ENCODE measurements around the gene LRRC3. TPM values are rescaled to one million over a fixed set of nuclear protein-coding genes. Genes with fewer than 3 reads are reported as not detected.
"Not testable (repeated sequence)": the region's sequence is repeated elsewhere in the genome, so short reads cannot be mapped to it uniquely, and the experiment has no call there.

Gene LRRC3
- total RNA-seq, 1 donor from 2014 or later, result 9.1 TPM

DNA sequence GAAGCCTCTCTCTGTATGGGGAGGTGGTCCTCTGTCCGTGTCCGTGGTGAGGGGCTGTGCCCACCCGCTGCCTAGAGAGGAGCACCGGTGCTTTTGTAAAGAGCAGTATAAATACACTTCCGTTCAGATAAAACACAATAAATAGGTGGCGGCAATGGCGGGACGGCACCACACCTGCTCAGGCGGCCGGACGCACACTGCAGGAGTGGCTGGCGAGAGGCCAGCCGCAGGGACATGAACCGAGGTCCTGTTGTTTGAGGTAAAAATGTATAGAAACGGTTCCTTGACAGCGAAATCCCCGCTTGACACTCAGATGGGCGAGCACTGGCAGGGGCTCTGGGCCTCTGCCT is 43.9 kb downstream of the LRRC3 start:
- H3K4me3 Mint-ChIP-seq (ENCODE audit: unreplicated experiment), result no peak overlapping the region
- no peaks in the 10 kb centered on the region for H3K9me3 Mint-ChIP-seq (ENCODE audit: unreplicated experiment)
- TF ChIP-seq, protein P1, sequence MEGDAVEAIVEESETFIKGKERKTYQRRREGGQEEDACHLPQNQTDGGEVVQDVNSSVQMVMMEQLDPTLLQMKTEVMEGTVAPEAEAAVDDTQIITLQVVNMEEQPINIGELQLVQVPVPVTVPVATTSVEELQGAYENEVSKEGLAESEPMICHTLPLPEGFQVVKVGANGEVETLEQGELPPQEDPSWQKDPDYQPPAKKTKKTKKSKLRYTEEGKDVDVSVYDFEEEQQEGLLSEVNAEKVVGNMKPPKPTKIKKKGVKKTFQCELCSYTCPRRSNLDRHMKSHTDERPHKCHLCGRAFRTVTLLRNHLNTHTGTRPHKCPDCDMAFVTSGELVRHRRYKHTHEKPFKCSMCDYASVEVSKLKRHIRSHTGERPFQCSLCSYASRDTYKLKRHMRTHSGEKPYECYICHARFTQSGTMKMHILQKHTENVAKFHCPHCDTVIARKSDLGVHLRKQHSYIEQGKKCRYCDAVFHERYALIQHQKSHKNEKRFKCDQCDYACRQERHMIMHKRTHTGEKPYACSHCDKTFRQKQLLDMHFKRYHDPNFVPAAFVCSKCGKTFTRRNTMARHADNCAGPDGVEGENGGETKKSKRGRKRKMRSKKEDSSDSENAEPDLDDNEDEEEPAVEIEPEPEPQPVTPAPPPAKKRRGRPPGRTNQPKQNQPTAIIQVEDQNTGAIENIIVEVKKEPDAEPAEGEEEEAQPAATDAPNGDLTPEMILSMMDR (IDR thresholded peaks at IDR 0.05; ENCODE audit: unreplicated experiment), result no peak
- DNase-seq (ENCODE audit: low spot score), result no peak
- H3K27ac Mint-ChIP-seq (ENCODE audit: unreplicated experiment), result no peak overlapping the region
- no peaks in the 10 kb centered on the region for H3K36me3 Mint-ChIP-seq (ENCODE audit: low read depth, unreplicated experiment)
- no peaks in the 10 kb centered on the region for H3K4me1 Mint-ChIP-seq (ENCODE audit: unreplicated experiment)
- H3K27me3 Mint-ChIP-seq (ENCODE audit: unreplicated experiment), result no peaks in the 10 kb centered on the region

DNA sequence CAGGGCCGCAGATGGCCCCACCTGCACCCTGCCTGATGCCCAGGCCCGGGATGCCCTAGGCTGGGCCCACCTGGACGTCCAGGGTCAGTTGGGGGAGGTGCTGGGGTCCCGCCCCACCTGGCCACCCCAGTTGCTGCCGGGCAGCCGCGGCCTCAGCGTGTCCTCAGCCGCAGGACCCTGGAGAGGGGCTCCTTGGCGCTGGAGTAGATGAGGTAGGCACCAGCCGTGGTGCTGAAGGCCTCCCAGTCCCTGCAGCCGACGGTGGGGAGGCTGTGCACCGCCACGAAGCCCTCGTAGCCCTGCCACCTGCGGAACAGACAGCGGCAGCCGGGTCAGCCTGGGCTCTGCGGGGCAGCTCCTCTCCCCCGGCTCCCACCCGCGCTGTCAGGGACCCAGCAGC is 44.3 kb downstream of the LRRC3 start:
- Mint-ChIP-seq H3K4me3 (ENCODE audit: unreplicated experiment) (no peak overlapping the region), H3K9me3 (ENCODE audit: unreplicated experiment) (no peaks in the 10 kb centered on the region), H3K4me1 (ENCODE audit: unreplicated experiment) (no peaks in the 10 kb centered on the region)

DNA sequence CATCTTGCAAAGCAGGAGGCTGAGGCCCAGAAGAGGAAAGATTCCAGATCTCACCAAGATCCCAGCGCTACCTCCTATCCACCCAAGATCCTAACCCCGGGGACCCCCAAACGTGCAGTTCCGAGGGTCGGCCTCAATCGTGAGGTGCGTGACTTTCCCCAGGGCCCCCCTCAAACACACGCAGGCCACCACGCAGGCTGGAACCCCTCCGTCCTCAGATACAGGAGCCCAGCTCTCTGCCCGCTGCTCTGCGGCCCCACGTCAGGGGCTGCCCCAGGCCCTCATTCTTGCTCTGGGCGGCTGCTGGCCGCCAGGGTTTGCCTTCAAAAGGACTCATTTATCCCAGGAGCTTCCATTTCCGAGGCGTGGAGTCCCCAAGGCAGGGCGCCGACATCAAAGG is 44.8 kb downstream of the LRRC3 start:
- no peaks in the 10 kb centered on the region for H3K36me3 Mint-ChIP-seq (ENCODE audit: low read depth, unreplicated experiment)

More for the DNA sequence above, 44.3 kb downstream of the LRRC3 start:
- TF ChIP-seq, protein P1 (IDR thresholded peaks at IDR 0.05; ENCODE audit: unreplicated experiment), result no peak
- DNase-seq (ENCODE audit: low spot score), result no peak
- no peaks in the 10 kb centered on the region for H3K27me3 Mint-ChIP-seq (ENCODE audit: unreplicated experiment)
- H3K36me3 Mint-ChIP-seq (ENCODE audit: low read depth, unreplicated experiment), result no peaks in the 10 kb centered on the region
- no peak overlapping the region for H3K27ac Mint-ChIP-seq (ENCODE audit: unreplicated experiment)

DNA sequence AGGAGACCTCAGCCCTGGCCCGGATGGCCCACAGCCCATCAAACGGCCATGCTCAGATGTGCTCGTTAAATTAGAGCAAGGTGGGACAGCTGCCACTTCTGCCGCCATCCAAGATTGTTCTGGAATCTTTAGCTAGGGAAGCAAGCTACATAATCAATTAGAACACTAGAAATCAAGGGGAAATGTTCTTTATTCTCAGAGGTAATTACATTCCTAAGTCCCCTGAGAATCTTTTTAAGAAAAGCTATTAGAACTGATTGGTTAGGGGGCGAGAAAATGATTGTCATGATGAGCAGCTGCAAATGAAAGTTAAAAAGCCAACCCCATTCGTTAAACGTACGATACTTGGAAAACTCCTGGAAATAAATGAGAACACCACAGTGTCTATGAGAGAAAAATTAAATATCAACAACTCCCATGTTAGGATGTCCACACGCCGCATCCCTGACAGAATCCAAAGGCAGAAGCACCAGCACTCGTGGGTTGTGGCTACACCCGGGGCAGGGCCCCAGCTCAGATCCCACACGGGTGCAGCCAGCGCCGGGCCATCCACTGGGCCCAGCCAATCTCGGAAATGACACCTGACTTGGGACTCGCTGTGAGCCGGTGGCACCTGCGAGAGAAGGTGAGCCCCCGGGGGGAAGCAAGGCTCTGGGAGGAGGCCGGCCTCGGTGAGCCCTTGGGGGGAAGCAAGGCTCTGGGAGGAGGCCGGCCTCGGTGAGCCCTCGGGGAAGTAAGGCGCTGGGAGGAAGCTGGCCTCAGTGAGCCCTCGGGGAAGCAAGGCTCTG is 47.1 kb downstream of the LRRC3 start:
- H3K36me3 Mint-ChIP-seq (ENCODE audit: low read depth, unreplicated experiment), result no peaks in the 10 kb centered on the region
- no peaks in the 10 kb centered on the region for H3K4me1 Mint-ChIP-seq (ENCODE audit: unreplicated experiment)
- no peak overlapping the region for H3K27ac Mint-ChIP-seq (ENCODE audit: unreplicated experiment)
- H3K9me3 Mint-ChIP-seq (ENCODE audit: unreplicated experiment), result no peaks in the 10 kb centered on the region
- no peak overlapping the region for H3K4me3 Mint-ChIP-seq (ENCODE audit: unreplicated experiment)
- DNase-seq (ENCODE audit: low spot score), result no peak
- TF ChIP-seq, protein P1 (IDR thresholded peaks at IDR 0.05; ENCODE audit: unreplicated experiment), result no peak
- peaks cover 6% of the 10 kb centered on the region for H3K27me3 Mint-ChIP-seq (ENCODE audit: unreplicated experiment)

More for the DNA sequence above, 44.8 kb downstream of the LRRC3 start:
- Mint-ChIP-seq H3K27me3 (ENCODE audit: unreplicated experiment) (no peaks in the 10 kb centered on the region), H3K4me1 (ENCODE audit: unreplicated experiment) (no peaks in the 10 kb centered on the region), H3K4me3 (ENCODE audit: unreplicated experiment) (no peak overlapping the region), H3K9me3 (ENCODE audit: unreplicated experiment) (no peaks in the 10 kb centered on the region), H3K27ac (ENCODE audit: unreplicated experiment) (no peak overlapping the region)
- no peak for DNase-seq (ENCODE audit: low spot score)
- TF ChIP-seq, protein P1 (IDR thresholded peaks at IDR 0.05; ENCODE audit: unreplicated experiment), result no peak

DNA sequence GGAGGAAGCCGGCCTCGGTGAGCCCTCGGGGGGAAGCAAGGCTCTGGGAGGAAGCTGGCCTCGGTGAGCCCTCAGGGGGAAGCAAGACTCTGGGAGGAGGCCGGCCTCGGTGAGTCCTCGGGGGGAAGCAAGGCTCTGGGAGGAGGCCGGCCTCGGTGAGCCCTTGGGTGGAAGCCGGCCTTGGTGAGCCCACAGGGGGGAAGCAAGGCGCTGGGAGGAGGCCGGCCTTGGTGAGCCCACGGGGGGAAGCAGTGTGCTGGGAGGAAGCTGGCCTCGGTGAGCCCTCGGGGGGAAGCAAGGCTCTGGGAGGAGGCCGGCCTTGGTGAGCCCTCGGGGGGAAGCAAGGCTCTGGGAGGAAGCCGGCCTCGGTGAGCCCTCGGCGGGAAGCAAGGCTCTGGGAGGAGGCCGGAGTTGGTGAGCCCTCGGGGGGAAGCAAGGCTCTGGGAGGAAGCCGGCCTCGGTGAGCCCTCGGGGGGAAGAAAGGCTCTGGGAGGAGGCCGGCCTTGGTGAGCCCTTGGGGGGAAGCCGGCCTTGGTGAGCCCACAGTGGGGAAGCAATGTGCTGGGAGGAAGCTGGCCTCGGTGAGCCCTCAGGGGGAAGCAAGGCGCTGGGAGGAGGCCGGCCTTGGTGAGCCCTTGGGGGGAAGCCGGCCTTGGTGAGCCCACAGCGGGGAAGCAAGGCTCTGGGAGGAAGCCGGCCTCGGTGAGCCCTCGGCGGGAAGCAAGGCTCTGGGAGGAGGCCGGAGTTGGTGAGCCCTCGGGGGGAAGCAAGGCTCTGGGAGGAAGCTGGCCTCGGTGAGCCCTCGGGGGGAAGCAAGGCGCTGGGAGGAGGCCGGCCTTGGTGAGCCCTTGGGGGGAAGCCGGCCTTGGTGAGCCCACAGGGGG is 47.9 kb downstream of the LRRC3 start:
- H3K27me3 Mint-ChIP-seq (ENCODE audit: unreplicated experiment); H3K4me1 Mint-ChIP-seq (ENCODE audit: unreplicated experiment); H3K27ac Mint-ChIP-seq (ENCODE audit: unreplicated experiment); H3K36me3 Mint-ChIP-seq (ENCODE audit: low read depth, unreplicated experiment); H3K9me3 Mint-ChIP-seq (ENCODE audit: unreplicated experiment); H3K4me3 Mint-ChIP-seq (ENCODE audit: unreplicated experiment); DNase-seq (ENCODE audit: low spot score): not testable (repeated sequence)
